Measurements from ENCODE around the gene CFP.
"Not testable (repeated sequence)": the region's sequence is repeated elsewhere in the genome, so short reads cannot be mapped to it uniquely, and the experiment has no call there.

- TF ChIP-seq CTCF, POLR2A (IDR thresholded peaks at IDR 0.05): not testable (repeated sequence)
Measured at GRCh38 chrX:47675959-47676859, 46.5 kb upstream of the CFP start.
